ENCODE data around the gene ARHGAP22.

Gene ARHGAP22

GRCh38 chr10:48470115-48470892 is 134.6 kb downstream of the ARHGAP22 start:
- no peak for TF ChIP-seq JUND (IDR thresholded peaks at IDR 0.05; ENCODE audit: low read depth)
- DNase-seq (ENCODE audit: low read depth in 1 of 2, low spot score in 1 of 2): no peak

GRCh38 chr10:48469516-48470020 is 135.3 kb downstream of the ARHGAP22 start:
- no peak for TF ChIP-seq JUND (IDR thresholded peaks at IDR 0.05; ENCODE audit: low read depth)
- in situ Hi-C loops (cut with HindIII; ENCODE audit: low pct_unique_long_range_greater_than_20kb, low sequenced_read_pairs): no loop called here
- no peak for DNase-seq (ENCODE audit: low read depth in 1 of 2, low spot score in 1 of 2)

More at GRCh38 chr10:48470115-48470892, 134.6 kb downstream of the ARHGAP22 start:
- in situ Hi-C loops (cut with HindIII; ENCODE audit: low pct_unique_long_range_greater_than_20kb, low sequenced_read_pairs): no loop called here

- TF ChIP-seq JUND (IDR thresholded peaks at IDR 0.05; ENCODE audit: low read depth): no peak
- DNase-seq (ENCODE audit: low read depth in 1 of 2, low spot score in 1 of 2): no peak
- in situ Hi-C loops (cut with HindIII; ENCODE audit: low pct_unique_long_range_greater_than_20kb, low sequenced_read_pairs): no loop called here
Measured at GRCh38 chr10:48468866-48469511, 135.9 kb downstream of the ARHGAP22 start.

GRCh38 chr10:48468130-48468790 is 136.6 kb downstream of the ARHGAP22 start:
- no peak for TF ChIP-seq JUND (IDR thresholded peaks at IDR 0.05; ENCODE audit: low read depth)

GRCh38 chr10:48467669-48468068 is 137.2 kb downstream of the ARHGAP22 start:
- no peak for TF ChIP-seq JUND (IDR thresholded peaks at IDR 0.05; ENCODE audit: low read depth)
- in situ Hi-C loops (cut with HindIII; ENCODE audit: low pct_unique_long_range_greater_than_20kb, low sequenced_read_pairs): no loop called here
- no peak for DNase-seq (ENCODE audit: low read depth in 1 of 2, low spot score in 1 of 2)

More at GRCh38 chr10:48468130-48468790, 136.6 kb downstream of the ARHGAP22 start:
- in situ Hi-C loops (cut with HindIII; ENCODE audit: low pct_unique_long_range_greater_than_20kb, low sequenced_read_pairs): no loop called here
- DNase-seq (ENCODE audit: low read depth in 1 of 2, low spot score in 1 of 2): no peak

- in situ Hi-C loops (cut with HindIII; ENCODE audit: low pct_unique_long_range_greater_than_20kb, low sequenced_read_pairs): no loop called here
- no peak for TF ChIP-seq JUND (IDR thresholded peaks at IDR 0.05; ENCODE audit: low read depth)
- no peak for DNase-seq (ENCODE audit: low read depth in 1 of 2, low spot score in 1 of 2)
Measured at GRCh38 chr10:48466611-48467240, 138.1 kb downstream of the ARHGAP22 start.

- in situ Hi-C loops (cut with HindIII; ENCODE audit: low pct_unique_long_range_greater_than_20kb, low sequenced_read_pairs): no loop called here
- no peak for TF ChIP-seq JUND (IDR thresholded peaks at IDR 0.05; ENCODE audit: low read depth)
- no peak for DNase-seq (ENCODE audit: low read depth in 1 of 2, low spot score in 1 of 2)
Measured at GRCh38 chr10:48465860-48466521, 138.9 kb downstream of the ARHGAP22 start.

- no peak for TF ChIP-seq JUND (IDR thresholded peaks at IDR 0.05; ENCODE audit: low read depth)
- DNase-seq (ENCODE audit: low read depth in 1 of 2, low spot score in 1 of 2): no peak
- in situ Hi-C loops (cut with HindIII; ENCODE audit: low pct_unique_long_range_greater_than_20kb, low sequenced_read_pairs): no loop called here
Measured at GRCh38 chr10:48464871-48465736, 139.8 kb downstream of the ARHGAP22 start.

- in situ Hi-C loops (cut with HindIII; ENCODE audit: low pct_unique_long_range_greater_than_20kb, low sequenced_read_pairs): no loop called here
- no peak for TF ChIP-seq JUND (IDR thresholded peaks at IDR 0.05; ENCODE audit: low read depth)
- DNase-seq (ENCODE audit: low read depth in 1 of 2, low spot score in 1 of 2): no peak
Measured at GRCh38 chr10:48464121-48464870, 140.6 kb downstream of the ARHGAP22 start.

GRCh38 chr10:48463318-48464003 is 141.4 kb downstream of the ARHGAP22 start:
- no peak for TF ChIP-seq JUND (IDR thresholded peaks at IDR 0.05; ENCODE audit: low read depth)
- in situ Hi-C loops (cut with HindIII; ENCODE audit: low pct_unique_long_range_greater_than_20kb, low sequenced_read_pairs): no loop called here
- no peak for DNase-seq (ENCODE audit: low read depth in 1 of 2, low spot score in 1 of 2)
